Liver (tissue), 9 donors: ENCODE results near the gene GPR68. TPM values are rescaled to one million over a fixed set of nuclear protein-coding genes. Genes with fewer than 3 reads are reported as not detected.

Experiments used
- DNase-seq: peaks from one replicate; pipeline ENCODE4 v3.0.0-alpha.2; 2017; ENCODE audit warnings: low spot score
- H3K27ac ChIP-seq, 2 donors: one replicate each; pipeline ENCODE4 v1.7.0; 2013; ENCODE audit warnings: inconsistent platforms in 2 of 2, low read length in 2 of 2, control low read depth in 1 of 2, low read depth in 1 of 2, mild to moderate bottlenecking in 1 of 2
- H3K27me3 ChIP-seq, 4 donors: one replicate each; pipeline versions ENCODE4 v1.6.1 to v1.7.0; 2013; ENCODE audit warnings: low read length in 3 of 4, inconsistent platforms in 1 of 4, mild to moderate bottlenecking in 1 of 4, moderate library complexity in 1 of 4; ENCODE audit not compliant: control insufficient read depth in 4 of 4, insufficient read depth in 4 of 4
- H3K36me3 ChIP-seq, 4 donors: one replicate each; pipeline versions ENCODE4 v1.6.1 to v1.7.0; 2013; ENCODE audit warnings: low read length in 3 of 4, mild to moderate bottlenecking in 3 of 4, low read depth in 1 of 4, moderate library complexity in 1 of 4; ENCODE audit not compliant: control insufficient read depth in 4 of 4, insufficient read depth in 3 of 4
- H3K4me1 ChIP-seq, 4 donors: one replicate each; pipeline versions ENCODE4 v1.6.1 to v1.7.0; 2013; ENCODE audit warnings: low read length in 3 of 4, mild to moderate bottlenecking in 3 of 4, moderate library complexity in 1 of 4; ENCODE audit not compliant: control insufficient read depth in 4 of 4, insufficient read depth in 4 of 4
- H3K4me3 ChIP-seq, 3 donors: one replicate each; pipeline versions ENCODE4 v1.6.1 to v1.7.0; 2013; ENCODE audit warnings: low read length in 3 of 3, control low read depth in 1 of 3, low read depth in 1 of 3, mild to moderate bottlenecking in 1 of 3
- H3K9ac ChIP-seq, 2 donors: one replicate each; pipeline ENCODE4 v1.7.0; 2013; ENCODE audit warnings: low read length in 2 of 2, mild to moderate bottlenecking in 2 of 2, moderate library complexity in 2 of 2, control low read depth in 1 of 2, low read depth in 1 of 2
- H3K9me3 ChIP-seq, 4 donors: one replicate each; pipeline versions ENCODE4 v1.6.1 to v1.7.0; 2013; ENCODE audit warnings: low read length in 3 of 4; ENCODE audit not compliant: control insufficient read depth in 4 of 4
- ATF3 ChIP-seq: IDR thresholded peaks from 2 replicates; pipeline ENCODE4 v1.6.1; 2016; ENCODE audit warnings: antibody characterized with exemption
- CTCF ChIP-seq: fragments of 150-350 bp; IDR thresholded peaks from 2 replicates; pipeline ENCODE4 v1.5.1; 2017; ENCODE audit warnings: improper control_type of control experiment, low read depth, low read length; ENCODE audit not compliant: missing input control
- EGR1 ChIP-seq, 2 donors: IDR thresholded peaks; 2 replicates each; pipeline ENCODE4 v1.6.1; 2016 to 2018; ENCODE audit warnings: antibody characterized with exemption in 2 of 2, low read depth in 2 of 2
- FOXA1 ChIP-seq: IDR thresholded peaks from 2 replicates; pipeline ENCODE4 v1.6.1; 2016; ENCODE audit warnings: antibody characterized with exemption
- FOXA2 ChIP-seq: IDR thresholded peaks from 2 replicates; pipeline ENCODE4 v1.6.1; 2016; ENCODE audit warnings: antibody characterized with exemption
- HNF4G ChIP-seq: IDR thresholded peaks from 2 replicates; pipeline ENCODE4 v1.6.1; 2016; ENCODE audit warnings: antibody characterized with exemption
- JUND ChIP-seq, 2 donors: IDR thresholded peaks; 2 replicates each; pipeline ENCODE4 v1.6.1; 2016; ENCODE audit warnings: antibody characterized with exemption in 2 of 2
- NR2F2 ChIP-seq: IDR thresholded peaks from 2 replicates; pipeline ENCODE4 v1.6.1; 2016; ENCODE audit warnings: antibody characterized with exemption
- RAD21 ChIP-seq, 2 donors: IDR thresholded peaks; 2 replicates each; pipeline ENCODE4 v1.6.1; 2016; ENCODE audit warnings: antibody characterized with exemption in 2 of 2, mild to moderate bottlenecking in 2 of 2
- REST ChIP-seq: IDR thresholded peaks from 2 replicates; pipeline ENCODE4 v1.6.1; 2016; ENCODE audit warnings: antibody characterized with exemption, mild to moderate bottlenecking
- RXRA ChIP-seq, 2 donors: IDR thresholded peaks; 2 replicates each; pipeline ENCODE4 v1.6.1; 2017 to 2018; ENCODE audit warnings: antibody characterized with exemption in 2 of 2, mild to moderate bottlenecking in 1 of 2
- SP1 ChIP-seq: IDR thresholded peaks from 2 replicates; pipeline ENCODE4 v1.6.1; 2018; ENCODE audit warnings: antibody characterized with exemption, mild to moderate bottlenecking
- TAF1 ChIP-seq: conservative IDR thresholded peaks from 2 replicates; pipeline ENCODE4 v1.6.1; 2016; ENCODE audit warnings: antibody characterized with exemption, mild to moderate bottlenecking
- YY1 ChIP-seq: IDR thresholded peaks from 2 replicates; pipeline ENCODE4 v1.6.1; 2016; ENCODE audit warnings: antibody characterized with exemption, mild to moderate bottlenecking
- WGBS: extraction: QIAGEN DNeasy Blood & Tissue Kit; methylation state at CpG from one replicate; pipeline ENCODE4 v1.1.7; 2013; 5-methylcytosine and 5-hydroxymethylcytosine counted together
- polyA plus RNA-seq, 2 donors: library from polyadenylated mRNA; stranded (reverse) in 1 of 2; unstranded in 1 of 2; fragments of 200-250 nt in 1 of 2; fragments of >200 nt in 1 of 2; fragmentation: Nextera tagmentation in 1 of 2; extraction: Ambion mirVana in 1 of 2; gene quantifications; one replicate each; pipeline versions ENCODE4 v1.2.1 to v1.2.3, GENCODE V29; 2013 to 2015
- total RNA-seq, 2 donors: library from RNA; depleted of rRNA; stranded (reverse); fragments of >200 nt; gene quantifications; one replicate each; pipeline ENCODE4 v1.2.3, GENCODE V29; 2014
- donor health status: healthy.
- donor health status: healthy.
- donor health status: healthy.
- donor health status: healthy.
- donor health status: healthy.

GPR68 gene
- total and polyA plus RNA-seq, 4 donors: 0.17 to 0.37 (median 0.33) TPM; not detected in 1

- TF ChIP-seq CTCF: no peak
These were observed 40.5 kb upstream of the GPR68 start (continued) for GRCh38 chr14:91284791-91285548.

GRCh38 chr14:91284146-91284790 is 39.8 kb upstream of the GPR68 start:
- TF ChIP-seq RXRA (IDR thresholded peaks at IDR 0.05) (no peak), FOXA1 (no peak), CTCF (no peak), YY1 (no peak), SP1 (no peak), REST (no peak), NR2F2 (no peak)
- WGBS: 92% methylated on average over 13 of the region's 13 CpGs
- Histone ChIP-seq H3K36me3 (peaks cover 2 to 43% (median 12%) of the 10 kb centered on the region in 4 donors), H3K4me1 (no peaks in the 10 kb centered on the region), H3K9me3 (no peaks in the 10 kb centered on the region), H3K27ac (no peak overlapping the region), H3K27me3 (no peaks in the 10 kb centered on the region), H3K4me3 (no peak overlapping the region), H3K9ac (no peak overlapping the region)
- DNase-seq: no peak

GRCh38 chr14:91283666-91284065 is 39.2 kb upstream of the GPR68 start:
- H3K27ac ChIP-seq: no peak overlapping the region
- H3K27me3 ChIP-seq: no peaks in the 10 kb centered on the region
- no peak overlapping the region for H3K4me3 ChIP-seq
- WGBS: 93% methylated on average over 4 of the region's 4 CpGs
- H3K9ac ChIP-seq: no peak overlapping the region
- no peak for DNase-seq
- TF ChIP-seq REST: no peak
- TF ChIP-seq EGR1 (IDR thresholded peaks at IDR 0.05; ENCODE audit: low read depth in 2 of 2): no peak
- TF ChIP-seq ATF3: no peak
- TF ChIP-seq RAD21 (IDR thresholded peaks at IDR 0.05): no peak
- no peak for TF ChIP-seq HNF4G
- TF ChIP-seq TAF1: no peak
- no peak for TF ChIP-seq NR2F2
- TF ChIP-seq RXRA (IDR thresholded peaks at IDR 0.05): no peak
- no peak for TF ChIP-seq CTCF
- no peak for TF ChIP-seq JUND (IDR thresholded peaks at IDR 0.05)
- TF ChIP-seq FOXA2: no peak
- no peak for TF ChIP-seq YY1
- no peaks in the 10 kb centered on the region for H3K9me3 ChIP-seq
- no peaks in the 10 kb centered on the region for H3K4me1 ChIP-seq
- peaks cover 2 to 40% (median 11%) of the 10 kb centered on the region in 4 donors for H3K36me3 ChIP-seq
